Mesenteric fat pad (tissue), 1 donor: ENCODE measurements around the gene PIGN. TPM values are rescaled to one million over a fixed set of nuclear protein-coding genes. Genes with fewer than 3 reads are reported as not detected.

Experiments
- DNase-seq: peaks from one replicate; pipeline ENCODE4 v3.0.0-alpha.2; 2020; ENCODE audit warnings: low spot score
- long read RNA-seq: library from polyadenylated mRNA; unstranded; transcript quantifications from one replicate; pipeline ENCODE4 v2.0.0, GENCODE V29; 2020
- total RNA-seq: library from RNA; stranded (reverse); fragmentation: NEBNext Ultra II Directional; extraction: Animal tissue kit (Norgen Biotek cat#: 25700); gene quantifications from one replicate; pipeline ENCODE4 v1.2.1, GENCODE V29; 2021
- donor health status: DM: yes; HTN: yes; CAD: no.

PIGN gene
- 23.2 TPM for total RNA-seq
- long read RNA-seq, partial matches to known transcripts: 2 of 8 reads
- long read RNA-seq, other reads (novel, unspliced or antisense): 6 of 8 reads

- DNase-seq: peak; percentile 95
Observed at GRCh38 chr18:62186774-62187542, at the start of gene PIGN, which contains the start of gene RELCH. Gene PIGN (minus strand): TSS chr18:62187056. CDS start chr18:62161353, 25,703 bp downstream. Gene RELCH (plus strand): TSS chr18:62187255. CDS start chr18:62187506, 251 bp downstream.

GRCh38 chr18:62236252-62236651, 49.4 kb upstream of the PIGN start:
- DNase-seq: no peak

GRCh38 chr18:62226047-62226446, 39.2 kb upstream of the PIGN start:
- DNase-seq: no peak

GRCh38 chr18:62224229-62224628, 37.4 kb upstream of the PIGN start:
- DNase-seq: no peak

- no peak for DNase-seq
Observed at GRCh38 chr18:62214790-62215189, 27.9 kb upstream of the PIGN start.

GRCh38 chr18:62211325-62211828, 24.5 kb upstream of the PIGN start:
- DNase-seq: no peak

GRCh38 chr18:62210138-62210537, 23.3 kb upstream of the PIGN start:
- no peak for DNase-seq

GRCh38 chr18:62209046-62209445, 22.2 kb upstream of the PIGN start:
- DNase-seq: no peak

GRCh38 chr18:62206593-62206992, 19.7 kb upstream of the PIGN start:
- DNase-seq: no peak

- DNase-seq: no peak
Observed at GRCh38 chr18:62205824-62206223, 19.0 kb upstream of the PIGN start.

- DNase-seq: no peak
Observed at GRCh38 chr18:62201870-62202269, 15.0 kb upstream of the PIGN start.

GRCh38 chr18:62200121-62200914, 13.5 kb upstream of the PIGN start:
- DNase-seq: no peak

GRCh38 chr18:62199629-62200028, 12.8 kb upstream of the PIGN start:
- no peak for DNase-seq

- no peak for DNase-seq
Observed at GRCh38 chr18:62198259-62198658, 11.4 kb upstream of the PIGN start.

- DNase-seq: no peak
Observed at GRCh38 chr18:62196980-62197379, 10.1 kb upstream of the PIGN start.

- DNase-seq: no peak
Observed at GRCh38 chr18:62196079-62196478, 9.2 kb upstream of the PIGN start.

GRCh38 chr18:62189208-62189607, 2.4 kb upstream of the PIGN start:
- DNase-seq: no peak

GRCh38 chr18:62187543-62188510, 971 bp upstream of the PIGN start:
- DNase-seq: no peak

- no peak for DNase-seq
Observed at GRCh38 chr18:62186499-62186773, 420 bp downstream of the PIGN start.

GRCh38 chr18:62183578-62184195, 3.2 kb downstream of the PIGN start:
- no peak for DNase-seq

- no peak for DNase-seq
Observed at GRCh38 chr18:62182220-62182619, 4.6 kb downstream of the PIGN start.
